Keratinocyte (primary cell): ENCODE measurements around the gene PPP2R1A. TPM values are rescaled to one million over a fixed set of nuclear protein-coding genes. Genes with fewer than 3 reads are reported as not detected.
A peak's percentile ranks its signal among the peaks of the same experiment; 100 is the strongest.

ENCODE experiments used
- DNase-seq: peaks from one replicate; pipeline ENCODE4 v3.0.0-alpha.2; 2011; ENCODE audit warnings: low read depth, missing footprints, low spot score
- FAIRE-seq: peaks from 2 replicates; lab custom pipeline; 2011; peaks lifted over from hg19 to GRCh38; lab: Jason Lieb, UNC
- H2AFZ ChIP-seq: 2 replicates; pipeline ENCODE4 v1.6.0; 2012; ENCODE audit warnings: low read length, control low read depth, inconsistent platforms; ENCODE audit not compliant: control insufficient read depth
- H3K27ac ChIP-seq: 2 replicates; pipeline ENCODE4 v1.5.1; 2011; ENCODE audit warnings: low read length; ENCODE audit not compliant: control insufficient read depth, insufficient read depth
- H3K27me3 ChIP-seq: 3 replicates; pipeline ENCODE4 v1.6.0; 2011; ENCODE audit warnings: low read length; ENCODE audit not compliant: control insufficient read depth, insufficient read depth; ENCODE audit errors: extremely low read depth
- H3K36me3 ChIP-seq, 2 experiments: 2 replicates in 1 of 2; 3 replicates in 1 of 2; pipeline ENCODE4 v1.5.1; 2011; ENCODE audit warnings: low read length in 2 of 2, mild to moderate bottlenecking in 1 of 2; ENCODE audit not compliant: control insufficient read depth in 2 of 2, insufficient read depth in 2 of 2; ENCODE audit errors: extremely low read depth in 1 of 2
- H3K4me1 ChIP-seq: 3 replicates; pipeline ENCODE4 v1.5.1; 2011; ENCODE audit warnings: low read length; ENCODE audit not compliant: control insufficient read depth, insufficient read depth; ENCODE audit errors: extremely low read depth
- H3K4me2 ChIP-seq: 3 replicates; pipeline ENCODE4 v1.6.0; 2011; ENCODE audit warnings: low read depth, low read length; ENCODE audit not compliant: control insufficient read depth, insufficient read depth; ENCODE audit errors: extremely low read depth
- H3K4me3 ChIP-seq, 3 experiments: fragments of 200-600 bp in 1 of 3; sonication (generic) in 1 of 3; 2 replicates in 2 of 3; 3 replicates in 1 of 3; pipeline ENCODE4 v1.5.1; 2011 to 2016; ENCODE audit warnings: low read length in 3 of 3, mild to moderate bottlenecking in 3 of 3, control low read depth in 2 of 3, inconsistent platforms in 1 of 3, low read depth in 1 of 3, mixed read lengths in 1 of 3, mixed run types in 1 of 3, moderate library complexity in 1 of 3; ENCODE audit not compliant: control insufficient read depth in 2 of 3, insufficient read depth in 2 of 3; ENCODE audit errors: extremely low read depth in 1 of 3
- H3K79me2 ChIP-seq: 2 replicates; pipeline ENCODE4 v1.6.0; 2012; ENCODE audit warnings: low read length; ENCODE audit not compliant: control insufficient read depth, insufficient read depth
- H3K9ac ChIP-seq: 3 replicates; pipeline ENCODE4 v1.6.0; 2011; ENCODE audit warnings: low read length; ENCODE audit not compliant: control insufficient read depth, insufficient read depth; ENCODE audit errors: extremely low read depth
- H3K9me1 ChIP-seq: 3 replicates; pipeline ENCODE4 v1.6.0; 2011; ENCODE audit warnings: low read length; ENCODE audit not compliant: control insufficient read depth, insufficient read depth; ENCODE audit errors: extremely low read depth
- H3K9me3 ChIP-seq: 2 replicates; pipeline ENCODE4 v1.5.1; 2012; ENCODE audit warnings: low read depth, low read length; ENCODE audit not compliant: control insufficient read depth
- H4K20me1 ChIP-seq: 3 replicates; pipeline ENCODE4 v1.6.0; 2011; ENCODE audit warnings: low read length; ENCODE audit not compliant: control insufficient read depth, insufficient read depth; ENCODE audit errors: extremely low read depth
- EZH2 ChIP-seq: IDR thresholded peaks from one replicate; pipeline ENCODE4 v1.6.1; 2012; ENCODE audit warnings: inconsistent platforms, mild to moderate bottlenecking, low read length, moderate library complexity
- dilution Hi-C: fragments of 300-500 bp; cut with MboI; formaldehyde crosslinking; loops from one replicate; pipeline ENCODE4 v1.7.0; 2020; ENCODE audit warnings: low sequenced_read_pairs; ENCODE audit not compliant: extremely low pct_ligation_motif_present
- polyA plus RNA-seq, 5 experiments: library from polyadenylated mRNA; depleted of rRNA in 3 of 5; stranded (reverse) in 3 of 5; stranded (forward) in 1 of 5; unstranded in 1 of 5; fragments of >200 nt; gene quantifications; 1 replicate in 1 of 5; 2 replicates in 3 of 5; 3 replicates in 1 of 5; pipeline versions ENCODE4 v1.2.1 to v1.2.3, GENCODE V29; 2011 to 2012; ENCODE audit warnings: missing spikeins in 2 of 5, low read depth in 1 of 5, low replicate concordance in 1 of 5
- TF ChIP-seq, protein P1 (sequence below), 3 experiments: IDR thresholded peaks in 1 of 3; conservative IDR thresholded peaks in 1 of 3; optimal IDR thresholded peaks in 1 of 3; 2 replicates in 2 of 3; 3 replicates in 1 of 3; pipeline versions ENCODE3 to v1.5.1; 2011; ENCODE audit warnings: low read length in 3 of 3, mild to moderate bottlenecking in 3 of 3, moderate library complexity in 2 of 3, control low read depth in 1 of 3, inconsistent platforms in 1 of 3; ENCODE audit not compliant: insufficient read depth in 2 of 3; ENCODE audit errors: extremely low read depth in 1 of 3

Gene PPP2R1A
- polyA plus RNA-seq, 1 donor (not counting 4 experiments of a cell fraction or from before 2014, with no cell fraction given): 130 TPM

DNA sequence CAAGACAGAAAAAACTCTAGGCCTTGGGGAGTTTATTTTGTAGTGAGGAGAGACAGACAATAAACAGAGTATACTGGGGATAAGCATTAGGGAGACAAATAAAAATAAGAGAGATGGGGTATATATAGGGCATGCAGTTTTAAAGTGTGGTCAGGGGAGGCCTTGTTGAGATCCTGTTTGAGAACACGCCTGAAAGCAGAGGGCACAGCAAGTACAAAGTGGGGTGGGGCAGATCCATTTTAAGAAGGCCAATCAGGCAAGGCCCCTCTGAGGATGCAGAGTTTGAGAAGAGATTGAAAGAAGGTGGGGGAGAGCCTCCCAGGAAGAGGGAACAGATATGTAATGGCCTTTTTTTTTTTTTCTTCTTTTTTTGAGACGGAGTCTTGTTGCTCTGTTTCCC lies 2.1 kb downstream of the PPP2R1A start:
- no peak for DNase-seq
- Histone ChIP-seq H3K9me1 (peaks cover 4% of the 10 kb centered on the region), H3K9ac (no peak overlapping the region), H3K27me3 (no peaks in the 10 kb centered on the region), H2AFZ (no peak overlapping the region), H3K9me3 (no peaks in the 10 kb centered on the region), H3K4me3 (peak overlapping the region in 1 of 3 experiments; percentile 78), H3K27ac (no peak overlapping the region), H3K36me3 (peaks cover 14 to 28% of the 10 kb centered on the region in 2 experiments), H3K4me2 (peak overlapping the region; percentile 77), H3K4me1 (peaks cover 20% of the 10 kb centered on the region), H3K79me2 (peaks cover 68% of the 10 kb centered on the region), H4K20me1 (peaks cover 14% of the 10 kb centered on the region)
- dilution Hi-C loops: no loop called here
- TF ChIP-seq EZH2: no peak
- TF ChIP-seq, protein P1, sequence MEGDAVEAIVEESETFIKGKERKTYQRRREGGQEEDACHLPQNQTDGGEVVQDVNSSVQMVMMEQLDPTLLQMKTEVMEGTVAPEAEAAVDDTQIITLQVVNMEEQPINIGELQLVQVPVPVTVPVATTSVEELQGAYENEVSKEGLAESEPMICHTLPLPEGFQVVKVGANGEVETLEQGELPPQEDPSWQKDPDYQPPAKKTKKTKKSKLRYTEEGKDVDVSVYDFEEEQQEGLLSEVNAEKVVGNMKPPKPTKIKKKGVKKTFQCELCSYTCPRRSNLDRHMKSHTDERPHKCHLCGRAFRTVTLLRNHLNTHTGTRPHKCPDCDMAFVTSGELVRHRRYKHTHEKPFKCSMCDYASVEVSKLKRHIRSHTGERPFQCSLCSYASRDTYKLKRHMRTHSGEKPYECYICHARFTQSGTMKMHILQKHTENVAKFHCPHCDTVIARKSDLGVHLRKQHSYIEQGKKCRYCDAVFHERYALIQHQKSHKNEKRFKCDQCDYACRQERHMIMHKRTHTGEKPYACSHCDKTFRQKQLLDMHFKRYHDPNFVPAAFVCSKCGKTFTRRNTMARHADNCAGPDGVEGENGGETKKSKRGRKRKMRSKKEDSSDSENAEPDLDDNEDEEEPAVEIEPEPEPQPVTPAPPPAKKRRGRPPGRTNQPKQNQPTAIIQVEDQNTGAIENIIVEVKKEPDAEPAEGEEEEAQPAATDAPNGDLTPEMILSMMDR (optimal IDR thresholded peaks at IDR 0.05 in 1 of 3, IDR thresholded peaks at IDR 0.05 in 1 of 3, conservative IDR thresholded peaks at IDR 0.05 in 1 of 3; ENCODE audit: extremely low read depth in 1 of 3, insufficient read depth in 2 of 3, low read length in 3 of 3): no peak
- FAIRE-seq: no peak

DNA sequence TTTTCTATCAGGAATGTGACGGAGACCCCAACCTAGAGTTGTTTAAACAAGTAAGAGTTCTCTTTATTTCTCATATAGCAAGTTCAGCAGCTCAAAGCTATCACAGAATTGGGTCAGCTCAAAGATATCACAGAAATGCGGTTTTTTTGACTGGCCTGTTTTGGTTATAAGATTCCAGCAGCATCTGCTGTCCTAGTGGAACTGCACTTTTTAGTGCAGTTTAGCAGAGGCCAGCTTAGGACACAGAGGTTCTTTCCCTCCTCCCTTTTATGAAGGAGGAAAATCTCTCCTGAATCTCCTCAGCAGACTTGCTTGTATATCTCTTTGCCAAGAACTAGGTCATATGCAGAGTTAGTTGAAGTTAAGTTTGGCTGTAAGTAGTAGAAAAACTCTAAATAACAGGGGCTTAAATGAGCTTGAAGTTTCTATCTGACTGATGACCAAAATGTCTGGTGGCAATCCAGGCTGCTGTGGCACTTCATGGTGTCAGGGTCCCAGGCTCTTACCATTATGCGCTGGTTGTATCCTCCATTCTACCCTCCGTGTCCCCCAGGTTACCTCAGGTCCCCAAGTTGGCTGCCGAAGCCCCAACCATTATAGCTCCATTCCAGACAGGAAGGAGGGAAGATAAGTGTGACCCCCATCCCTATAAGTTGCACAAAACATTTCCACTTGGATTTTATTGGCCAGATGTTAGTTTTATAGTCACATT lies 6.6 kb downstream of the PPP2R1A start:
- no peak overlapping the region for H3K4me2 ChIP-seq
- no peak overlapping the region for H3K9ac ChIP-seq
- peaks cover 19 to 37% of the 10 kb centered on the region in 2 experiments for H3K36me3 ChIP-seq
- TF ChIP-seq EZH2: no peak
- TF ChIP-seq, protein P1 (optimal IDR thresholded peaks at IDR 0.05 in 1 of 3, IDR thresholded peaks at IDR 0.05 in 1 of 3, conservative IDR thresholded peaks at IDR 0.05 in 1 of 3; ENCODE audit: extremely low read depth in 1 of 3, insufficient read depth in 2 of 3, low read length in 3 of 3): no peak
- dilution Hi-C loops: no loop called here
- no peaks in the 10 kb centered on the region for H3K27me3 ChIP-seq
- no peak overlapping the region for H3K27ac ChIP-seq
- H3K79me2 ChIP-seq: peaks cover 95% of the 10 kb centered on the region
- H3K9me1 ChIP-seq: peaks cover 4% of the 10 kb centered on the region
- H2AFZ ChIP-seq: no peak overlapping the region
- no peak overlapping the region for H3K4me3 ChIP-seq
- peaks cover 28% of the 10 kb centered on the region for H4K20me1 ChIP-seq
- FAIRE-seq (no peak), DNase-seq (no peak)
- no peaks in the 10 kb centered on the region for H3K9me3 ChIP-seq
- peaks cover 22% of the 10 kb centered on the region for H3K4me1 ChIP-seq
